ENCODE results near the gene MAF. TPM values are rescaled to one million over a fixed set of nuclear protein-coding genes. Genes with fewer than 3 reads are reported as not detected.

MAF gene
- polyA plus RNA-seq, 1 donor (not counting 4 experiments of a cell fraction or from before 2014, with no cell fraction given), result 8.2 TPM

DNA sequence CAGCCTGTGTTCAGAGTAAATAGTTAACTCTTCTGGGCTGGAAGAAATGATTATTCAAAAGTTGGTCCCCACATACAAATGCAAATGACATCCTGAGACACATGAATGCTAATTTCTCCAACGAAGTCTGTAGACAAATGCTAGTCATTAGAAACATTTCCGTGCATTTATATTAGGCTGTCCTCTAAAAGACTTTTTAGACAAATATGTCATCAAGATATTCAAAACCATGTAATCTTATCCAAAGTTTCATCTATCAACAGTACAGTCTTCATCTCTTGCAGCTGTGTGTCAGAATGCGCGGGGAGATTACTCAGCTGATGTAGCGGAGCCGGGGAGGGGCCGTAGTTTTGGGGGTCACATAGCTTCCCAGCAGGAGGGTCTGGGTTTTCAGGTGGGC lies 33.8 kb upstream of the MAF start:
- no peak overlapping the region for H3K27ac ChIP-seq (ENCODE audit: control insufficient read depth, insufficient read depth, low read length)
- no peak overlapping the region for H3K9ac ChIP-seq (ENCODE audit: control insufficient read depth, extremely low read depth, insufficient read depth, low read length)

GRCh38 chr16:79632289-79632688 lies 31.8 kb upstream of the MAF start:
- Histone ChIP-seq H2AFZ (ENCODE audit: control insufficient read depth, low read length) (no peak overlapping the region), H3K4me1 (ENCODE audit: control insufficient read depth, extremely low read depth, insufficient read depth, low read length) (peaks cover 20% of the 10 kb centered on the region), H3K9ac (ENCODE audit: control insufficient read depth, extremely low read depth, insufficient read depth, low read length) (no peak overlapping the region), H3K4me2 (ENCODE audit: control insufficient read depth, extremely low read depth, insufficient read depth, low read depth, low read length) (peak overlapping the region; percentile 13), H3K9me1 (ENCODE audit: control insufficient read depth, extremely low read depth, insufficient read depth, low read length) (no peaks in the 10 kb centered on the region), H4K20me1 (ENCODE audit: control insufficient read depth, extremely low read depth, insufficient read depth, low read length) (no peaks in the 10 kb centered on the region), H3K36me3 (ENCODE audit: control insufficient read depth in 2 of 2, extremely low read depth in 1 of 2, insufficient read depth in 2 of 2, low read length in 2 of 2) (no peaks in the 10 kb centered on the region), H3K9me3 (ENCODE audit: control insufficient read depth, low read depth, low read length) (no peaks in the 10 kb centered on the region), H3K79me2 (ENCODE audit: control insufficient read depth, insufficient read depth, low read length) (no peaks in the 10 kb centered on the region), H3K4me3 (ENCODE audit: control insufficient read depth in 2 of 3, extremely low read depth in 1 of 3, insufficient read depth in 2 of 3, low read depth in 1 of 3, low read length in 3 of 3) (no peak overlapping the region), H3K27ac (ENCODE audit: control insufficient read depth, insufficient read depth, low read length) (no peak overlapping the region), H3K27me3 (ENCODE audit: control insufficient read depth, extremely low read depth, insufficient read depth, low read length) (no peaks in the 10 kb centered on the region)
- FAIRE-seq (peak; percentile 83), DNase-seq (ENCODE audit: low read depth, low spot score) (no peak)
- dilution Hi-C loops (cut with MboI; ENCODE audit: extremely low pct_ligation_motif_present, low sequenced_read_pairs), result no loop called here
- TF ChIP-seq EZH2 (IDR thresholded peaks at IDR 0.05; ENCODE audit: low read length), result no peak
- no peak for TF ChIP-seq CTCF (optimal IDR thresholded peaks at IDR 0.05 in 1 of 3, IDR thresholded peaks at IDR 0.05 in 1 of 3, conservative IDR thresholded peaks at IDR 0.05 in 1 of 3; ENCODE audit: extremely low read depth in 1 of 3, insufficient read depth in 2 of 3, low read length in 3 of 3)

More for the DNA sequence above, 33.8 kb upstream of the MAF start:
- DNase-seq (ENCODE audit: low read depth, low spot score), result no peak
- Histone ChIP-seq H3K36me3 (ENCODE audit: control insufficient read depth in 2 of 2, extremely low read depth in 1 of 2, insufficient read depth in 2 of 2, low read length in 2 of 2) (no peaks in the 10 kb centered on the region), H3K4me3 (ENCODE audit: control insufficient read depth in 2 of 3, extremely low read depth in 1 of 3, insufficient read depth in 2 of 3, low read depth in 1 of 3, low read length in 3 of 3) (no peak overlapping the region), H2AFZ (ENCODE audit: control insufficient read depth, low read length) (no peak overlapping the region), H3K79me2 (ENCODE audit: control insufficient read depth, insufficient read depth, low read length) (no peaks in the 10 kb centered on the region), H3K9me1 (ENCODE audit: control insufficient read depth, extremely low read depth, insufficient read depth, low read length) (no peaks in the 10 kb centered on the region), H3K4me1 (ENCODE audit: control insufficient read depth, extremely low read depth, insufficient read depth, low read length) (peaks cover 9% of the 10 kb centered on the region), H3K27me3 (ENCODE audit: control insufficient read depth, extremely low read depth, insufficient read depth, low read length) (no peaks in the 10 kb centered on the region), H4K20me1 (ENCODE audit: control insufficient read depth, extremely low read depth, insufficient read depth, low read length) (no peaks in the 10 kb centered on the region), H3K4me2 (ENCODE audit: control insufficient read depth, extremely low read depth, insufficient read depth, low read depth, low read length) (no peak overlapping the region), H3K9me3 (ENCODE audit: control insufficient read depth, low read depth, low read length) (no peaks in the 10 kb centered on the region)
- dilution Hi-C loops (cut with MboI; ENCODE audit: extremely low pct_ligation_motif_present, low sequenced_read_pairs), result no loop called here
- TF ChIP-seq CTCF (optimal IDR thresholded peaks at IDR 0.05 in 1 of 3, IDR thresholded peaks at IDR 0.05 in 1 of 3, conservative IDR thresholded peaks at IDR 0.05 in 1 of 3; ENCODE audit: extremely low read depth in 1 of 3, insufficient read depth in 2 of 3, low read length in 3 of 3), result no peak
- TF ChIP-seq EZH2 (IDR thresholded peaks at IDR 0.05; ENCODE audit: low read length), result no peak
- FAIRE-seq, result no peak
